GM19239 (cell line): ENCODE results near the gene FOXF1.

Source experiments
- DNase-seq: peaks from one replicate; pipeline ENCODE4 v3.0.0; 2011; ENCODE audit warnings: low spot score; ENCODE audit not compliant: insufficient read length
- FAIRE-seq: peaks from 2 replicates; lab custom pipeline; 2011; peaks lifted over from hg19 to GRCh38; lab: Jason Lieb, UNC

FOXF1 gene

GRCh38 chr16:86502856-86503748, 7.2 kb upstream of the FOXF1 start:
- no peak for FAIRE-seq
- no peak for DNase-seq

DNA sequence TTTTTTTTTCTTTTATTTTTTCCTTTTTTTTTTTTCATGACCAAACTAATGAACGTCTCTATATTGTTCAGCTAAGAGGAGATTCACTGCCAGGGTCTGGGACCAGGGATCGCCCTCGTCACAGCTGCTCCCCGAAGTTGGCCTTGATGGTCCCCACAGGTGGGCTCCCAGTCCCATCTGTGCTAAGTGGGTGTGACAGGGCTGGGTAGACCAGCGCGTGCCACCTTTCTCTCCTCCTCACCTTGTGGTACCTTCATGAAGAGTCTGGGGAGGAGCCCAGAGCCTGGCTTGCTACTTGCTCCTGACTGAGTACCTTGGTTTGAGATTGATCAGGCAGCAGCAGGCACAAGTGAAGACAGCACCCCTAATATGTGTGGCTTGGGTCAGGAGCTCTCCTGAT, 6.5 kb upstream of the FOXF1 start:
- FAIRE-seq (no peak), DNase-seq (no peak)

GRCh38 chr16:86504315-86505184, 5.8 kb upstream of the FOXF1 start:
- FAIRE-seq: no peak
- DNase-seq: no peak

- DNase-seq (no peak), FAIRE-seq (no peak)
Observed at GRCh38 chr16:86505185-86505898, 5.0 kb upstream of the FOXF1 start.

DNA sequence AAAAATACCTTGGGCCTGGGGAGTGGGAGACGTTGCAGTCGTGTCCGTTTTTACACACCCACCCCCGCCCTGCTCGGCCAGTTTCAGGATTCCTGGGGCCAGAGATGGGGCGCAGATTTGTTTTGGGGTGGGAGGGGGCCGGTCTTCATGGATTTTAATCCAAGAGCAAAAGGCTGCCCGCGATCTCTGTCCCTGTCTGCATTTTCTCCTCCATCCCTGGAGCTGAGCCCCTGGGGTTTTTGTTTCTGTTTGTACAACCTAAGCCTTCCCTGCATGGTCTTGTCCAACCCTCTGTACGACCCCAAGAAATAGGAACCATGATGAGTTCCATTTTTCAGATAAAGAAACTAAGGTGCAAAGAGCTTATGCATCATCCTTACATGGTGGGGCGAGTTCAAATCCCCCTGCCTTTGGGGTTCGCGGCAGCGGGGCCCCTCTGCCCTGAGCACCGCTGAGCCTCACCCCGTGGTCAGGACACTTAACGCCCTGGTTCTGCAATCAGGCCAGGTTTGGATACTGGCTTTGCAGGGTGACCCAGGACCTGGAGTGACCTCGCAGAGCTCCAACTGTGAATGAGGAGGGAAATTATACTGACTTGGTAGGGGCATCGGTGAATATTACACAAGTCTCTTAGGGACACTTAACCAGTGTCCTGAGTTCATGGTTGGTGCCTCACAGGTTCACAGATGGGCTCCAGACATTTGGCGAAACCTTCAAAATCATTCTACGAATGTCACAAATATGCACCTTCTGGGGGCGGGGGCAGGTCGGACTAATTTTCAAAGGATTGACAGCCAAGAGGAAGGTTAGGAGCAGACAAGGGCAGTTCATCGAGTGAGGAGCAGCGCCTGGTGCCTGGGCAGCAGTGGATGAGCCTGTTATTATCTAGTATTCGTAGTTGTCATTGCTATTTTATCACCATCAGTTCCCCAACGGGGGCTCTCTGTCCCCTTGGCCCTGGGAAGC, 4.1 kb upstream of the FOXF1 start:
- FAIRE-seq (no peak), DNase-seq (no peak)

DNA sequence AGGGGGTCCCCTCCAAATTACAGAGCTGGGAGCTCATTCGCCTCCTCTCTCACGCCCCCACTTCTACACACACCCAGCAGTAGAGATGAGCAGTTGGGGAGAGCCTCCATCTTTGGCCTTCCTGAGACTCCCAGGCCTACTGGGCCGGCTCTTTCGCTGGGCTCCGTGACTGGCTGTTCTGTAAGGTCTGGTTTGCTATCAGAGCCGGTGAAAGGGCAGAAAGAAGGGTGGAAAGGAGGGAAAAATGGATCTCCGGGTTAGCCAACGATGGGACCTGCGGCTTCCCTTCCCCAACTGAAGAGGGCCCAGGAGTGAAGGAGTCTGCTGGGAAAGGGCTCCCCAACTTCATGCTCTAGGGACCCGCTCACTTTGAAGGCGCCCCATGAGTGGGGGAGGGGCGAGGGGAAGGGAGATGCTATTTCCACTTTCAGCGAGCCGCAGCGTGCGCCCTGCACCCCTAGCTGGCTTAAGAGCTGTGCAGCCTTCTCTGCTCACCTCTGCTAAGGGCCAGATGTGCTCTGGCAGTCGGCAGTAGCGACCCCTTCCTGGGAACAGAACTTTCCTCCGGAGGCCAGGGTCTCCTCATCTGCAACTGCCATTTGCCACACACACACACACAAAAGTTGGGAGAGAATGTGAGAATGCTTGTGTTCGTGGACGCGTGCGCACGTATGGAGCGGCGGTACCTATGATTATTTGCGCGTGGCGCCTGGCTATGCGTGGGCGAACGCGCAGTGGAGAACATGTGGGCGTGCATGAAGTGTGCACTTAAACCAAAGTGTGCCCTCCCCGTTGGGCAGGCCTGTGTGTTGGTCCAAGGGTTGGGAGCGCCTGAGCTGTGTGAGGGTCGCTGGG, 2.9 kb upstream of the FOXF1 start:
- no peak for DNase-seq
- FAIRE-seq: no peak

GRCh38 chr16:86508028-86508946, 2.0 kb upstream of the FOXF1 start:
- FAIRE-seq: no peak
- no peak for DNase-seq

- no peak for FAIRE-seq
- DNase-seq: peak; percentile 63
Observed at GRCh38 chr16:86508947-86509758, 1.2 kb upstream of the FOXF1 start.

DNA sequence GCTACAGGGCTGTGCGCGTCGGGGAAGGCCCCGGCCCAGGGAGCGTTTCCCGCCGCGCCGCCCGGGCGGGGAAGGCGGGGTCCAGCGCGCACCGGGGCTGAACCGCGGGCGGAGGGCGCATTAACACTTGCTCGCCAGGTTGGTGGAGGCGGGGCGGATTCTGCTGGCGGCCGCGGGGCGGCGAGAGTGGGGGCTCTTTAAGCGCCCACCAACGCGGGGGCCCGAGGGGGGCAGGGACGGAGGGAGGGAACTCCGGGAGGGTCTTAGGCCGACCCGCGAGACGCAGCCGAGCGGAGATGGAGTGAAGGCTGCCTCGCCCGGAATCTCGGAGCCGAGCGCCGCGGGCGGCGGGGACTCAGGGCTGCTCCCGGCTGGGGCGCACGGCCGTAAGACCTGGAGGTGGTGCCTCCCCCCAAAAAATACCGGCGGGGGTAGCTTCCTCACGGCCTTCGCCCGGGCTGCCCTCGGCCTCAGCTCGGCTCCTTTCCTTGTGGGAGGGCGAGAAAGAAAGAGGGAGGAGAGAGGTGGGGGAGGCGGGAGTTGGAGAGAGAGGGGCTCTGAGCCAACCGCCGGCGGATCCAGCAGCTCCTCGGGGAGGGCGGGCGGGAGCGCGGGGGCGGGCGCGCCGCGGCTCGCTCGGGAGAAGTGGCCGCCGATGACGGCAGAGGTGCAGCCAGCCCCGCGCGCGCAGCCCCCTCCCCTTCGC, 415 bp upstream of the FOXF1 start:
- FAIRE-seq: no peak

GRCh38 chr16:86511317-86512161, 1.2 kb downstream of the FOXF1 start:
- no peak for DNase-seq
- FAIRE-seq: no peak

More for the DNA sequence above, 415 bp upstream of the FOXF1 start:
- no peak for DNase-seq

DNA sequence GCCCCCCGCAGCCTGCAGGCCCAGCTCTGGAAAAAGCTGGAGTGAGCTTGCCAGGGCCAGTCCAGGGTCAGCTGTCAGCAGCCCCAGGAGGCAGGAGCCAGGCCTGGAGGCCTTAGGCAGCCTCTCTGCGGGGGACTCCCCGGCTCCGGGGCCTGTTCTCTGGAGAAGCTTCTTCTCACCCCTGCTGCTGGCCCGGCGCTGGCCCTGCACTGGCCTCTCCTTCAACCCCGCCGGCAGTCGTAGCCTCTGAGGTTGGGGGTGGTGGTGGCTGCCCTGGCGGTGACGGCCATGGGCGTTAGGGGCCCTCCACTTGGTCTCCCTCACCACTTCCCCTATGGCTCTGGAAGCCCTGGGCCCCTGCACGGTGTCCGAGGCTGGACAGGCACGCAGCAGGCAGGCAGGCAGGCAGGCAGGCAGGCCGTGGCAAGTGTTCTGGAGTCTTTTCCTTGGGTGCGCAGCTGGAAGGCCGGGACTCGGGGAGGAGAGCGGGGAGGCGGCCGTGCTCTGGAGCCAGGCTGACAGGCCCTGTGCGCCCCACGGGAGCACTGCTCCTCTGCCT, 2.1 kb downstream of the FOXF1 start:
- DNase-seq (no peak), FAIRE-seq (no peak)

- no peak for FAIRE-seq
- DNase-seq: no peak
Observed at GRCh38 chr16:86512860-86513470, 2.6 kb downstream of the FOXF1 start.

- FAIRE-seq (no peak), DNase-seq (no peak)
Observed at GRCh38 chr16:86513471-86514277, 3.3 kb downstream of the FOXF1 start.
